ENCODE data around the gene ITSN1.

The ITSN1 gene

DNA sequence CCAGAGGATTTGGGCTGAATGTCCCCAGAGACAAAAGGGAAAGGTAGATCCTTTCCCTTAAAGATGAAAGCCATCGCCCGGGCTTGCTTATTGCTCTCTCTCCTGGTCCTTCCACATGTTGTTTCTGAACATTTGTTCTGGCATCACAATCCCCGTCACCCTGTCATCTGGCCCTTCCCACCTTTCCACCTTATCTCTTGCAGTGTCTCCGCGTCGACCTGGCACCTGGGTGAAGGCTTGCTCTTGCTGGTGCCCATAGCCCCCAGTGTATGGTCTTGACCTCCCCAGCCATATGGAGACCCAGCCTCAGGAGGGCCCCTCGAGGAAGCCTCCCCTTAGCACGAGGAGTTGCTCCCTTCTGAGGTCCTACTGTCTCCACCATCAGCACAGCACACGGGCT is 208.7 kb downstream of the ITSN1 start:
- no peak for DNase-seq (ENCODE audit: low read depth, low spot score)
- TF ChIP-seq, protein P1, sequence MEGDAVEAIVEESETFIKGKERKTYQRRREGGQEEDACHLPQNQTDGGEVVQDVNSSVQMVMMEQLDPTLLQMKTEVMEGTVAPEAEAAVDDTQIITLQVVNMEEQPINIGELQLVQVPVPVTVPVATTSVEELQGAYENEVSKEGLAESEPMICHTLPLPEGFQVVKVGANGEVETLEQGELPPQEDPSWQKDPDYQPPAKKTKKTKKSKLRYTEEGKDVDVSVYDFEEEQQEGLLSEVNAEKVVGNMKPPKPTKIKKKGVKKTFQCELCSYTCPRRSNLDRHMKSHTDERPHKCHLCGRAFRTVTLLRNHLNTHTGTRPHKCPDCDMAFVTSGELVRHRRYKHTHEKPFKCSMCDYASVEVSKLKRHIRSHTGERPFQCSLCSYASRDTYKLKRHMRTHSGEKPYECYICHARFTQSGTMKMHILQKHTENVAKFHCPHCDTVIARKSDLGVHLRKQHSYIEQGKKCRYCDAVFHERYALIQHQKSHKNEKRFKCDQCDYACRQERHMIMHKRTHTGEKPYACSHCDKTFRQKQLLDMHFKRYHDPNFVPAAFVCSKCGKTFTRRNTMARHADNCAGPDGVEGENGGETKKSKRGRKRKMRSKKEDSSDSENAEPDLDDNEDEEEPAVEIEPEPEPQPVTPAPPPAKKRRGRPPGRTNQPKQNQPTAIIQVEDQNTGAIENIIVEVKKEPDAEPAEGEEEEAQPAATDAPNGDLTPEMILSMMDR (IDR thresholded peaks at IDR 0.05; ENCODE audit: insufficient read depth, low read length, missing control alignments) = no peak
- ChIA-PET POLR2A (no interaction called here), CTCF (no interaction called here)
- no peak overlapping the region for H3K4me3 ChIP-seq (ENCODE audit: low read depth, low read length)

DNA sequence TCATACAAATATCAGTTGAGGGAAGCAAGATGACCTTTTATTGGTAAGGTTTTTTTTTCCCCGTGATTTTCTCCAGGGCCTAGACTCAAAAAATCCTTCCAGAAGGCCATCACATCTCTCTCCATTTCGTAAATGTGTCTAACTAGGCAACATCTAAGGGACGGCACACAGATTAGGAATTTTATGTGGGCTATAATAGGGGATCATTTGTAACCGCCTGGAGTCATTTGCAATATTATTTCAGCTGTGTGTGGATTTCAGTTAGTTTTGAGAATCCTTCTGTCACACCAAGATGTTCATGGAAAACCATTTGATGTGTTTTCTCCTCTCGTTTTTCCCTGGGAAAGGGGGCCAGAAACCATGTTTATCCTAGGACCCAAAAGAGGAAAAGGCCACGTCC is 210.2 kb downstream of the ITSN1 start:
- CTCF ChIA-PET = no interaction called here
- TF ChIP-seq, protein P1 (IDR thresholded peaks at IDR 0.05; ENCODE audit: insufficient read depth, low read length, missing control alignments) = no peak
- DNase-seq (ENCODE audit: low read depth, low spot score) = no peak
- no peak overlapping the region for H3K4me3 ChIP-seq (ENCODE audit: low read depth, low read length)
- POLR2A ChIA-PET = no interaction called here

DNA sequence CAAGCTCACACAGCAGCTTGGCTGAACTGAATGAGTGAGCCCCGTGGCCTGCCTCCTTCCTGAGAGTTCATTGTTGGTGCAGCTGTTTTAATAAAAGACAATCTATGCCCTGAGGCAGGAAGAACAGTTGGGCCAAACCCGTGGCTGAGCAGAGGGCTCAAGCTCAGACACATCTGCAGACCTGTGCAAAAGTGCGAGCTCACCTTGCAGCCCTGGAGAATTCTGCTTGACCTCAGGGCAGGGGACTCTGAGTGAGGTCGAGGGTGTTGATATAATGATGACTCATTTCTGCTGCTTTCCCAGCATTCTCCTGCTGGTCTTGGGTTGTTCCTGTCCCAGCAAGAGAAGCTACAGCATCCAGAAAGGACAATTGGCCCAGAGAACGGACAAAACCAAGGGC is 212.3 kb downstream of the ITSN1 start:
- TF ChIP-seq, protein P1 (IDR thresholded peaks at IDR 0.05; ENCODE audit: insufficient read depth, low read length, missing control alignments) = no peak
- H3K4me3 ChIP-seq (ENCODE audit: low read depth, low read length) = no peak overlapping the region
- POLR2A ChIA-PET = no interaction called here
- no peak for DNase-seq (ENCODE audit: low read depth, low spot score)
- CTCF ChIA-PET = interaction anchor here (1.5 kb wide), 1 partner anchor 249 kb away, joined by 4 read pairs; no protein-coding TSS in a partner anchor

DNA sequence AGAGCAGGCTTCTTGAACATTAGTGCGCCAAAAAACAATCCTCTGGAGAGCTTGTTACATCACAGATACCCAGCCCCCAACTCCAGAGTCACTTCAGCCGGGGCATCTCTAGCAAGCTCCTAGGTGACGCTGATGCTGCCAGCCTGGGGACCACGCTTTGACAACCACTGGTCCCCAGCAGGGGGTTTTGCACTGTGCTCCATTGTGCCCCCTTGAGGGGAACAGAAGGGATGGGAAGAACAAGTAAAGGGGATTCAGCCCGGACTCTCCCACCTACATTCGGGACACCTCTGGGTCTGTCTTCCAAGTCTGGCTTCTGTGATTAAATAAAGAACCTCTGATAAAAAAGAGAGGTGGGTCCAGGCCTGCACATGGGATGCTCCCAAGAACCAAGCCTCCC is 212.9 kb downstream of the ITSN1 start:
- ChIA-PET POLR2A (no interaction called here), CTCF (interaction anchor here (1.1 to 1.5 kb wide), 2 partner anchors 9 to 249 kb away, joined by 3 to 4 read pairs; no protein-coding TSS in a partner anchor)
- TF ChIP-seq, protein P1 (IDR thresholded peaks at IDR 0.05; ENCODE audit: insufficient read depth, low read length, missing control alignments) = no peak
- DNase-seq (ENCODE audit: low read depth, low spot score) = no peak
- no peak overlapping the region for H3K4me3 ChIP-seq (ENCODE audit: low read depth, low read length)

DNA sequence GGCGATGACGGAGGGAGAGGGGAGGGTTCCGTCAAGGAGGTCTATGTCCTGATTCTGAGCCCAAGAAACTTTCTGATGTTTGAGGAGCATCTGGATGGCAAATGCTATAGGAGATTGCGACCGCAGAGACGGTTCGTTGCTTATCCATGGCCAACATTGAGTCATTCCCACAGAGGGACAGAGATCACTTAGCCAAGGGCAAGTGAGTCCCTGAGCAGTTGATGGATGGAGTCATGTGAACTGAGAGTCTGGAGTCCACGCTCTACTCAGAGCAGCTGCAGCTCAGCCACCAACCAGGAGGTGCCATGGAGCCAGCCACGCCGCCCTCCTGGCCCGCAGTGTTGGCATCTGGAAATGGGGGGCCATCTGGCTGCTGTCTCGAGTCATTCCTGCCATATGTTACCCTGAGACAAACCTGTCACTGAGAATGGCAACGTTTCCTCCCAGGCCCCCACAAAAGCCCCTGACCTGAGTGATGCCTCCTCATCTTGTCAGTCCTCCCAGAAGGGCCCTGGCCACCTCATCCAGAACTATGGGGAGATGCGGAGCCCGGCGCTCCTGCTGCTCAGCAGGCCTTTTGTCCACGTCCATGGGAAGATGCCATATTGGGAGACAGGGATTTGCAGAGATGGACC is 214.7 kb downstream of the ITSN1 start:
- POLR2A ChIA-PET = no interaction called here
- TF ChIP-seq, protein P1 (IDR thresholded peaks at IDR 0.05; ENCODE audit: insufficient read depth, low read length, missing control alignments) = no peak
- DNase-seq (ENCODE audit: low read depth, low spot score) = no peak
- H3K4me3 ChIP-seq (ENCODE audit: low read depth, low read length) = no peak overlapping the region
- CTCF ChIA-PET = no interaction called here

DNA sequence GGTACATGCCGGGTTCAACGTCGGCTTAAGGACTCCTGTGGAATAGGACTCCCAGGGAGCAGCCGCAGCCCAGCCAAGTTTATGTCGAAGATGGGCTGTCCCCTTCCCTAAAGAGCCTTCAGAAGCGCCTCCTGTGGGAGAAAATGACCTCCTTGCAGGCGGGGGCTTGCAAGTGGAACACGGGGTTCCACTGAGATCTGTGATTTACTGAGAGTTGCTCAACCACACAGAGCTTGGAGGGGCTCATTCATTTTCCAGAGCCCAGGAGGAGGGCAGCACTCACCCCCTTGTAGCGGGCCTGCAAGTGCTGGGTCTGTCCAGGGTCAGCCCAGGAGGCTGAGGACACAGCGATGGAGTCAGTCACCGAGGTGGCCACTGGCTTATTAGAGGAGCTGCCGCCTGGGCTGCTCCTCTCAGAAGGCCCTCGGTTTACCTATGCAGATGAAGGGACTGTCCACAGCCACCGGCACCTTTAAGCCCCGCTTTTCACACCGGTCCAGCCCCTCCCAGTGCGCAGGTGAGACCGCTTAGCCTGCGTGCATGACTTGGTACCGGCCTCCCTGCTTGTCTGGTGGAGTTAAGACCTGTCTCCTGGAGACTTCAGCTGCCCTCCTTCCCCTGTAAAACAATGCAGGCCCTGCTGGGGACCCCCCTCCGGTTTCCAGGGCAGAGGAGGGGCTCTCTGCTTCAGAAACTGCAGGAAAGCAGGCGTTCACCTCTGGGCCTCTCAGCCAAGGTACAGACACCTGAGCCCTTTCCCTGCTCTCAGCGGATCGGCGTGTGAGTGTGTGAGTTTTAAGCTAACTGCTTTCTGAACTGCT is 215.8 kb downstream of the ITSN1 start:
- H3K4me3 ChIP-seq (ENCODE audit: low read depth, low read length) = no peak overlapping the region
- CTCF ChIA-PET = no interaction called here
- DNase-seq (ENCODE audit: low read depth, low spot score) = no peak
- TF ChIP-seq, protein P1 (IDR thresholded peaks at IDR 0.05; ENCODE audit: insufficient read depth, low read length, missing control alignments) = no peak
- POLR2A ChIA-PET = no interaction called here

Measured in AG04449 (cell line).